ENCODE results near the gene ZBTB20.

GRCh38 chr3:114758831-114759699, 388.0 kb downstream of the ZBTB20 start:
- no peak for TF ChIP-seq CTCF (conservative IDR thresholded peaks at IDR 0.05; ENCODE audit: low read depth, low read length)
- TF ChIP-seq EZH2 (IDR thresholded peaks at IDR 0.05; ENCODE audit: low read length, unreplicated experiment) = no peak
- TF ChIP-seq EZH2phosphoT487 (IDR thresholded peaks at IDR 0.05; ENCODE audit: borderline replicate concordance, low read length) = no peak

Data from PC-3 (cell line).